Breast epithelium (tissue), 4 donors: ENCODE measurements around the gene CCDC92. TPM values are rescaled to one million over a fixed set of nuclear protein-coding genes. Genes with fewer than 3 reads are reported as not detected.

Experiments used
- DNase-seq, 2 donors: peaks; one replicate each; pipeline ENCODE4 v3.0.0-alpha.2; 2019; ENCODE audit warnings: low spot score in 2 of 2
- H3K27ac ChIP-seq, 2 donors: fragments of 200-600 bp; sonication (generic) in 1 of 2; one replicate each; pipeline ENCODE4 v1.5.1; 2016 to 2019; ENCODE audit warnings: mild to moderate bottlenecking in 1 of 2
- H3K27me3 ChIP-seq, 2 donors: fragments of 200-600 bp; sonication (generic) in 1 of 2; one replicate each; pipeline versions ENCODE4 v1.5.1 to v1.6.0; 2017 to 2019; ENCODE audit warnings: control low read depth in 1 of 2, mild to moderate bottlenecking in 1 of 2
- H3K36me3 ChIP-seq: fragments of 200-600 bp; one replicate; pipeline ENCODE4 v1.5.1; 2019
- H3K4me1 ChIP-seq, 2 donors: fragments of 200-600 bp; sonication (generic); one replicate each; pipeline ENCODE4 v1.5.1; 2016 to 2019; ENCODE audit warnings: control low read depth in 1 of 2
- H3K4me3 ChIP-seq, 3 donors: fragments of 200-600 bp; sonication (generic); 1 replicate in 2 of 3; 2 replicates in 1 of 3; pipeline ENCODE4 v1.5.1; 2016 to 2019; ENCODE audit warnings: mild to moderate bottlenecking in 3 of 3, moderate library complexity in 2 of 3
- H3K9me3 ChIP-seq, 2 donors: fragments of 200-600 bp; sonication (generic) in 1 of 2; one replicate each; pipeline ENCODE4 v1.5.1; 2016 to 2019; ENCODE audit warnings: control low read depth in 1 of 2
- POLR2A ChIP-seq: fragments of 450-650 bp; IDR thresholded peaks from one replicate; pipeline ENCODE4 v1.6.1; 2016; ENCODE audit warnings: antibody characterized with exemption, mild to moderate bottlenecking, moderate library complexity
- POLR2AphosphoS5 ChIP-seq, 3 donors: sonication (generic); formaldehyde crosslinking; IDR thresholded peaks; one replicate each; pipeline ENCODE4 v1.6.1; 2017; ENCODE audit warnings: antibody characterized with exemption in 3 of 3
- intact Hi-C: fragments of 100-400 bp; cut with DNase I; formaldehyde crosslinking; loops from one replicate; pipeline ENCODE4 v1.15.1; 2023; ENCODE audit warnings: low total_unique reads
- total RNA-seq, 3 donors: library from RNA; depleted of rRNA; stranded (reverse); fragments of >200 nt; gene quantifications; one replicate each; pipeline ENCODE4 v1.1.0, GENCODE V29; 2016
- TF ChIP-seq, protein P1 (sequence below), 3 donors: fragments of 450-650 bp; IDR thresholded peaks; one replicate each; pipeline ENCODE4 v1.5.1; 2016 to 2017; ENCODE audit warnings: antibody characterized with exemption in 3 of 3, mild to moderate bottlenecking in 3 of 3, moderate library complexity in 3 of 3

The CCDC92 gene
- total RNA-seq, 3 donors from 2014 or later = 17.4 to 40.0 (median 24.6) TPM

DNA sequence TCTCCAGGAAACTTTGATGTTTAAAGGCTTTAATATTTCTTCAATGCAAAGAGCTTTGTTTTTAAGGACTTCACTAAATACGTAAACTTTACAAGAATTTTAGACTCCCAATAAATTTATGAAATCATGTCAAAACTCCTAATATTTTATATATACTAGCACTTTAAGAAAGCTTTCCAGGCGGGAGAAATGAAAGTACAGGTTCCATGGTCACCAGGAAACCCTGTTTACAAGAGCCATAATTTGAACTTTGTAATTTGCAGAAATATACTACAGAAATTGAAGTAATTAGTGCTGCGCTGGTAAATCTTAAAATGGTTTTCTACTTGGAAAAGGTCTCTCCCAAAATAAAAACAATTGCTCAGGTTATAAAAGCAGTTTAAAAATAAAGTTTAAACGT lies 8.8 kb downstream of the CCDC92 start:
- Histone ChIP-seq H3K4me1 (no peaks in the 10 kb centered on the region), H3K9me3 (no peaks in the 10 kb centered on the region), H3K4me3 (no peak overlapping the region), H3K27me3 (no peaks in the 10 kb centered on the region), H3K27ac (no peak overlapping the region), H3K36me3 (no peaks in the 10 kb centered on the region)
- intact Hi-C loops = no loop called here
- DNase-seq = no peak
- TF ChIP-seq POLR2A (no peak), POLR2AphosphoS5 (IDR thresholded peaks at IDR 0.05) (no peak)
- TF ChIP-seq, protein P1, sequence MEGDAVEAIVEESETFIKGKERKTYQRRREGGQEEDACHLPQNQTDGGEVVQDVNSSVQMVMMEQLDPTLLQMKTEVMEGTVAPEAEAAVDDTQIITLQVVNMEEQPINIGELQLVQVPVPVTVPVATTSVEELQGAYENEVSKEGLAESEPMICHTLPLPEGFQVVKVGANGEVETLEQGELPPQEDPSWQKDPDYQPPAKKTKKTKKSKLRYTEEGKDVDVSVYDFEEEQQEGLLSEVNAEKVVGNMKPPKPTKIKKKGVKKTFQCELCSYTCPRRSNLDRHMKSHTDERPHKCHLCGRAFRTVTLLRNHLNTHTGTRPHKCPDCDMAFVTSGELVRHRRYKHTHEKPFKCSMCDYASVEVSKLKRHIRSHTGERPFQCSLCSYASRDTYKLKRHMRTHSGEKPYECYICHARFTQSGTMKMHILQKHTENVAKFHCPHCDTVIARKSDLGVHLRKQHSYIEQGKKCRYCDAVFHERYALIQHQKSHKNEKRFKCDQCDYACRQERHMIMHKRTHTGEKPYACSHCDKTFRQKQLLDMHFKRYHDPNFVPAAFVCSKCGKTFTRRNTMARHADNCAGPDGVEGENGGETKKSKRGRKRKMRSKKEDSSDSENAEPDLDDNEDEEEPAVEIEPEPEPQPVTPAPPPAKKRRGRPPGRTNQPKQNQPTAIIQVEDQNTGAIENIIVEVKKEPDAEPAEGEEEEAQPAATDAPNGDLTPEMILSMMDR (IDR thresholded peaks at IDR 0.05) = no peak

DNA sequence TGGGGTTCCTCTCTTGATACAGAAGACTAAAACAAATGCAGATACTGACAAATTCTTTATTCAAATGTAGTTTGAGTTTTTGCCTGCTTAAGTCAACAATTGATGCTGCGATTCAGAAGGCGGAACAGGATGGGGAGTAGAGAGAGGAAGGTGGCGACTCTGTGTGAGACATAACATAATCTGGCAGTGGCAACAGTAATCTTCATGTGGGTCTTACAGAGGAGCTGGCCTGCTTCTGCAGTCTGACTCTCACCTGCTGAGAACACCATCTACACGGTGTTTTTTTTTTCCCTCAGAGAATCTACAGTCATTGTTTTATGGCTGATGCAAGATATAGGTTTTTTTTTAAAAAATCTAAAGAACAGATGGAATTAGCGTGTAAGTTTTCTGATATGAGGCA lies 10.1 kb downstream of the CCDC92 start:
- H3K4me3 ChIP-seq = no peak overlapping the region
- H3K36me3 ChIP-seq = no peaks in the 10 kb centered on the region
- no peak for DNase-seq
- no peaks in the 10 kb centered on the region for H3K9me3 ChIP-seq
- TF ChIP-seq, protein P1 (IDR thresholded peaks at IDR 0.05) = no peak
- TF ChIP-seq POLR2A (no peak), POLR2AphosphoS5 (IDR thresholded peaks at IDR 0.05) (no peak)
- intact Hi-C loops = no loop called here
- H3K27me3 ChIP-seq = no peaks in the 10 kb centered on the region
- no peaks in the 10 kb centered on the region for H3K4me1 ChIP-seq
- H3K27ac ChIP-seq = no peak overlapping the region

DNA sequence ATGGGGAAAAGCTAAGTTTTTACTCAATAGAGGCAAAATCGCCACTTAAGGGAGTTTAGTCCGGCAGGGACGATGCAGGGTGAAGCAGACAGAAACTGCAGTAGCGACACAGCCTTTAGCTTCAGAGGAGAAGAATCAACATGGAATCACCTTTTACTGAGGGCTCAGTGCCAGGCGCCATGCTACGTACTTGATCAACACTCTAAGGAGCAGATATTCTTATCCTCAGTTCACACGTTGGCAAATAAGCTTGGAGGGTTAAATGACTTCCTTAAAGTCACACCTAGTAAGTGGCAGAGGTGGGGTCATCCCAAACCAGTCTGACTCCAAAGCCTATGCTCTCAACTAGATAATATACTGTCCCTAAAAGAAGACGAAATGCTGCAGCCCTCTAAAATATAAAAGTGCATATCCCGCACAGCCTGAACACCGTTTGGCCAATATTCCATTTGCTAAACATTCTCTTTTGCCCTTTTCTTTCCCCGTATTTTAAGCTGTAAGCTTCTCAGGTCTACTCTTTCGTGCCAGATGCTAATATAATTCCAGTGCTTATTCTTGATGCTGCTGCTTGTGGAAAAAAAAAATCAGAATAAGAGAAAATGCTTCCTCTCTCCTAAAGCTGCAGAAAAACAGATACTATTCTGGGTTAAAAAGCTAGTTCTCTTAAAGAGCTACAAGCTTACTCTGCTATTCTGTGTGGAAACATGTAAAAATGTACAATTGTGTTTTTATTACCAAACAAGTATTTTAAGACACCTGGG lies 10.9 kb downstream of the CCDC92 start:
- no peaks in the 10 kb centered on the region for H3K27me3 ChIP-seq
- TF ChIP-seq POLR2A (no peak), POLR2AphosphoS5 (IDR thresholded peaks at IDR 0.05) (no peak)
- TF ChIP-seq, protein P1 (IDR thresholded peaks at IDR 0.05) = no peak
- no peak overlapping the region for H3K27ac ChIP-seq
- no peak overlapping the region for H3K4me3 ChIP-seq
- no peaks in the 10 kb centered on the region for H3K36me3 ChIP-seq
- H3K4me1 ChIP-seq = no peaks in the 10 kb centered on the region
- intact Hi-C loops = no loop called here
- no peaks in the 10 kb centered on the region for H3K9me3 ChIP-seq
- DNase-seq = no peak

DNA sequence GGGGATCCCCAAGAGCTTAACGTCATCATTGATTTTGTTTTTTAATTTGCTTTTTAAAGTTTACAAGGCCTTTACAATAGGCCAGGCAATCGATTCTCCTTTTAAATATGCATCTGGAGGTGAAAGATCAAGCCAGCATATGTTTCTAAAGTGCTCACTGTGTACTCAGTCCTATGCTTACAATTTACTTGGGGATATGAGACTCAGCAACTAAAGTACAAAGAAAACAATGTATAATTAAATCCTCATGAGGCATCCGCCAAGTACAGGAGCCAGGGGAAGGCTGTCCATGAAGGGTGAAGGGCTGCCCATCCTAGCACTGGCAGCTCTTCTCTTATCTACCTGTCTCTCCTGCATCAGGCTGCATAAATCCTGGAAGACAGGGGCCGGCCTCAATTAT lies 11.8 kb downstream of the CCDC92 start:
- DNase-seq = no peak
- no peaks in the 10 kb centered on the region for H3K27me3 ChIP-seq
- no peaks in the 10 kb centered on the region for H3K4me1 ChIP-seq
- no peaks in the 10 kb centered on the region for H3K36me3 ChIP-seq
- H3K9me3 ChIP-seq = no peaks in the 10 kb centered on the region
- no peak for TF ChIP-seq POLR2AphosphoS5 (IDR thresholded peaks at IDR 0.05)
- TF ChIP-seq, protein P1 (IDR thresholded peaks at IDR 0.05) = no peak
- TF ChIP-seq POLR2A = no peak
- intact Hi-C loops = no loop called here
- no peak overlapping the region for H3K27ac ChIP-seq
- H3K4me3 ChIP-seq = no peak overlapping the region

DNA sequence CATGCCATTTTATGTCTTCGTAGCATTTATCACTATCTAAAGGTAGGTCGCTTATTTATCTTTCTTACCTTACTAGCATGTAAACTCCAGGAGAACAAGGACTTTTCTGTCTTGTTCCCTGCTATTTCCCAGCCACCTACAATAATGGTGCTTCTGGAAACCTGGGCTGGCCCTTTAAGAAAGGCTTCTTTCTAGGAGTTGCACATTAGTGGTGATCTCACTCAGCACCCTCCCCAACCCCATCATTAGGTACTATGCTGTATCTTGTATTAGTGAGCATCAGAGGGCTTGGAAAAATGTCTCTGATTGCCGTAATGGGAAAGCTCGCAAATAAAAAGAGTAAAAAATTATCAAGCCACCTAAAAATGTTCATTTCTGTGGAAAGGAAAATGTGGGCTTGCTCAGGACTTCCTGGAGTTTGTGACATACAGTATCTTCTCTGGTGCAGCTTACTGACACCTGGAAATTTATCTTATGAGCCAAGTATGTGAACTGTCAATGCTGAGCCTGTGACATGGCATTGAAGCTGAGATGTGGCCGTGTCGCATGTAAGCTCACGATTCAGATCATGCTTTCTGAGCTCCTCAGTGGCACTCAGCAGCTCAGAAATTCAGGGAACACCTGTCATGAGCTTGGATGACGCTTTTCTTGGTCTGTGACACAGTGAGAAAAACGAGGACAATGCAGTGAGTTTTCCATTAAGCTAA lies 12.4 kb downstream of the CCDC92 start:
- Histone ChIP-seq H3K4me1 (no peaks in the 10 kb centered on the region), H3K4me3 (no peak overlapping the region), H3K27me3 (no peaks in the 10 kb centered on the region), H3K9me3 (no peaks in the 10 kb centered on the region), H3K27ac (no peak overlapping the region), H3K36me3 (no peaks in the 10 kb centered on the region)
- DNase-seq = no peak
- intact Hi-C loops = no loop called here
- TF ChIP-seq POLR2A = no peak
- TF ChIP-seq, protein P1 (IDR thresholded peaks at IDR 0.05) = no peak
- no peak for TF ChIP-seq POLR2AphosphoS5 (IDR thresholded peaks at IDR 0.05)
